Endothelial cell of umbilical vein (primary cell): Measurements from ENCODE around the gene AGPS. TPM values are rescaled to one million over a fixed set of nuclear protein-coding genes. Genes with fewer than 3 reads are reported as not detected.
A peak's percentile ranks its signal among the peaks of the same experiment; 100 is the strongest.

Experiments
- BruUV-seq: library from RNA; stranded (reverse); fragments of 400-500 nt; replicated peaks from 2 replicates; lab custom pipeline; 2021; lab: Mats Ljungman, UMichigan
- CTCF ChIA-PET: fragments of 300-600, 350-600 bp; sonication (Branson Sonifier 250); formaldehyde crosslinking; loops from one replicate; lab custom pipeline; 2021; ENCODE audit warnings: antibody characterized with exemption, inconsistent platforms; lab: Charles Lee
- POLR2A ChIA-PET: fragments of 300-600, 350-600 bp; sonication (Branson Sonifier 250); formaldehyde crosslinking; loops from one replicate; lab custom pipeline; 2021; ENCODE audit warnings: antibody characterized with exemption, inconsistent platforms; lab: Charles Lee
- DNase-seq: peaks from one replicate; pipeline ENCODE4 v3.0.0-alpha.2; 2011; ENCODE audit warnings: low read depth, low spot score
- FAIRE-seq: peaks from 2 replicates; lab custom pipeline; 2011; peaks lifted over from hg19 to GRCh38; lab: Jason Lieb, UNC
- H2AFZ ChIP-seq: 2 replicates; pipeline ENCODE4 v1.6.0; 2012; ENCODE audit warnings: low read depth, low read length, control low read depth, inconsistent platforms
- H3K27ac ChIP-seq: 2 replicates; pipeline ENCODE4 v1.5.1; 2011; ENCODE audit warnings: low read depth, mild to moderate bottlenecking, control low read depth, low read length, moderate library complexity; ENCODE audit not compliant: insufficient read depth
- H3K27me3 ChIP-seq, 2 experiments: 2 replicates each; pipeline versions ENCODE4 v1.6.0 to v1.6.1; 2011; ENCODE audit warnings: low read length in 2 of 2, mixed read lengths in 1 of 2; ENCODE audit not compliant: control insufficient read depth in 2 of 2, insufficient read depth in 2 of 2
- H3K36me3 ChIP-seq, 2 experiments: 2 replicates in 1 of 2; 3 replicates in 1 of 2; pipeline ENCODE4 v1.5.1; 2011; ENCODE audit warnings: low read length in 2 of 2, mild to moderate bottlenecking in 1 of 2, moderate library complexity in 1 of 2; ENCODE audit not compliant: control insufficient read depth in 2 of 2, insufficient read depth in 2 of 2; ENCODE audit errors: extremely low read depth in 1 of 2
- H3K4me1 ChIP-seq: 3 replicates; pipeline ENCODE4 v1.5.1; 2011; ENCODE audit warnings: mild to moderate bottlenecking, low read length; ENCODE audit not compliant: control insufficient read depth, insufficient read depth; ENCODE audit errors: extremely low read depth
- H3K4me2 ChIP-seq: 2 replicates; pipeline ENCODE4 v1.6.1; 2011; ENCODE audit warnings: low read length, control low read depth, mixed read lengths; ENCODE audit not compliant: insufficient read depth
- H3K4me3 ChIP-seq, 3 experiments: fragments of 200-600 bp in 1 of 3; sonication (generic), shearing (Covaris generic) in 1 of 3; replicated peaks in 1 of 3; 2 replicates each; pipeline ENCODE4 v1.5.1; 2011 to 2016; ENCODE audit warnings: control low read depth in 3 of 3, low read length in 3 of 3, mild to moderate bottlenecking in 2 of 3, inconsistent platforms in 1 of 3, low read depth in 1 of 3, moderate library complexity in 1 of 3; ENCODE audit not compliant: insufficient read depth in 1 of 3
- H3K79me2 ChIP-seq: 2 replicates; pipeline ENCODE4 v1.6.0; 2012; ENCODE audit warnings: low read length, inconsistent platforms; ENCODE audit not compliant: control insufficient read depth, insufficient read depth
- H3K9ac ChIP-seq: replicated peaks from 2 replicates; pipeline ENCODE3; 2011; ENCODE audit warnings: low read length, control low read depth; ENCODE audit not compliant: insufficient read depth; ENCODE audit errors: extremely low read depth
- H3K9me1 ChIP-seq: replicated peaks from 3 replicates; pipeline ENCODE4 v1.6.0; 2011; ENCODE audit warnings: mild to moderate bottlenecking, low read length; ENCODE audit not compliant: control insufficient read depth, insufficient read depth; ENCODE audit errors: extremely low read depth
- H3K9me3 ChIP-seq: replicated peaks from 2 replicates; pipeline ENCODE4 v1.5.1; 2012; ENCODE audit warnings: low read length, inconsistent platforms; ENCODE audit not compliant: control insufficient read depth, insufficient read depth
- H4K20me1 ChIP-seq: replicated peaks from 2 replicates; pipeline ENCODE3; 2011; ENCODE audit warnings: mild to moderate bottlenecking, low read length; ENCODE audit not compliant: control insufficient read depth, insufficient read depth; ENCODE audit errors: extremely low read depth
- FOS ChIP-seq: IDR thresholded peaks from 2 replicates; pipeline ENCODE4 v1.6.1; 2011; ENCODE audit warnings: mild to moderate bottlenecking, low read length, moderate library complexity, borderline replicate concordance; ENCODE audit not compliant: insufficient read depth
- GATA2 ChIP-seq: IDR thresholded peaks from 2 replicates; pipeline ENCODE4 v1.7.0; 2011; ENCODE audit warnings: low read depth, mild to moderate bottlenecking, moderate library complexity, mixed read lengths, low read length; ENCODE audit not compliant: insufficient read length, insufficient read depth
- JUN ChIP-seq: IDR thresholded peaks from 2 replicates; pipeline ENCODE4 v1.6.1; 2011; ENCODE audit warnings: borderline replicate concordance, low read depth; ENCODE audit not compliant: insufficient read length, insufficient read depth
- MYC ChIP-seq: IDR thresholded peaks from one replicate; pipeline ENCODE4 v1.6.1; 2011; ENCODE audit warnings: mild to moderate bottlenecking, low read depth, low read length
- POLR2A ChIP-seq: IDR thresholded peaks from 2 replicates; pipeline ENCODE4 v1.6.1; 2012; ENCODE audit warnings: low read depth, mild to moderate bottlenecking, control low read depth, low read length
- POLR2AphosphoS5 ChIP-seq: IDR thresholded peaks from 2 replicates; pipeline ENCODE4 v1.6.1; 2012; ENCODE audit warnings: low read depth, mild to moderate bottlenecking, control low read depth, low read length, moderate library complexity; ENCODE audit not compliant: insufficient read depth
- dilution Hi-C: fragments of 300-500 bp; cut with MboI; formaldehyde crosslinking; loops from one replicate; pipeline ENCODE4 v1.15.0; 2019; ENCODE audit warnings: low sequenced_read_pairs; ENCODE audit not compliant: extremely low pct_ligation_motif_present
- intact Hi-C: fragments of 100-400 bp; cut with micrococcal nuclease; formaldehyde crosslinking; loops from one replicate; pipeline ENCODE4 v1.10.0; 2022
- polyA plus RNA-seq, 4 experiments: library from polyadenylated mRNA; depleted of rRNA in 3 of 4; stranded (reverse) in 3 of 4; unstranded in 1 of 4; fragments of >200 nt; gene quantifications; 2 replicates each; pipeline versions ENCODE4 v1.2.1 to v1.2.3, GENCODE V29; 2011 to 2012; ENCODE audit warnings: missing spikeins in 1 of 4
- total RNA-seq: library from RNA; stranded (reverse); gene quantifications from 2 replicates; pipeline ENCODE4 v1.2.3, GENCODE V29; 2021
- TF ChIP-seq, protein P1 (sequence below): IDR thresholded peaks from 2 replicates; pipeline ENCODE4 v1.6.1; 2011; ENCODE audit not compliant: insufficient read depth, insufficient read length

The AGPS gene
- total and polyA plus RNA-seq, 2 donors (not counting 3 experiments of a cell fraction or from before 2014, with no cell fraction given): 10.1 to 96.5 TPM

DNA sequence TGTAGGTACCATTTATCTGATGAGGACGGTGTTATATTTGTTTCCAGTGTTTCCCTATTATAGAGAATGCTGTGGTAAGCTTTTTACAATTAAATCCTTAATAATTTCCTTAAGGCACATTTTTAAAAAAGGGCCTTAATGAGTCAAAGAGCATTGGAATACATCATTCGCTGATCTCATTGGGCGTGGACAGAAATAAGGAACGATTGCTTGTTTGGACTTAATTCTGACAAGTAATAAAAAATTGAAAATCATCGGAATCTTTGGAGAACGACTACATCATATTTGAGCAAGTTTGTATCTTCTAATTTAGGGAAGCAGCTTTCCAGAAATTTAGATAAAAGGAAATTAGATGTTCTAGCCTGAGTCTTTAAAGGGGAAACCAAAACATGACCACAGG lies 11.3 kb downstream of the AGPS start:
- H3K27ac ChIP-seq: no peak overlapping the region
- H3K27me3 ChIP-seq: no peaks in the 10 kb centered on the region
- no peak for TF ChIP-seq MYC
- no peak for TF ChIP-seq POLR2A
- no peaks in the 10 kb centered on the region for H3K36me3 ChIP-seq
- H2AFZ ChIP-seq: no peak overlapping the region
- H3K9ac ChIP-seq: no peak overlapping the region
- dilution Hi-C loops (no loop called here), intact Hi-C loops (no loop called here)
- peaks cover 99% of the 10 kb centered on the region for H3K79me2 ChIP-seq
- H3K4me3 ChIP-seq: no peak overlapping the region
- no peak overlapping the region for H3K4me2 ChIP-seq
- peaks cover 51% of the 10 kb centered on the region for H3K4me1 ChIP-seq
- H3K9me1 ChIP-seq: no peaks in the 10 kb centered on the region
- no TSS peak for BruUV-seq
- DNase-seq: no peak
- no peaks in the 10 kb centered on the region for H3K9me3 ChIP-seq
- CTCF ChIA-PET: interaction anchor here (1.1 kb wide), 1 partner anchor 20 kb away, joined by 3 read pairs; no protein-coding TSS in a partner anchor
- peaks cover 5% of the 10 kb centered on the region for H4K20me1 ChIP-seq
- POLR2A ChIA-PET: no interaction called here
- FAIRE-seq: no peak

DNA sequence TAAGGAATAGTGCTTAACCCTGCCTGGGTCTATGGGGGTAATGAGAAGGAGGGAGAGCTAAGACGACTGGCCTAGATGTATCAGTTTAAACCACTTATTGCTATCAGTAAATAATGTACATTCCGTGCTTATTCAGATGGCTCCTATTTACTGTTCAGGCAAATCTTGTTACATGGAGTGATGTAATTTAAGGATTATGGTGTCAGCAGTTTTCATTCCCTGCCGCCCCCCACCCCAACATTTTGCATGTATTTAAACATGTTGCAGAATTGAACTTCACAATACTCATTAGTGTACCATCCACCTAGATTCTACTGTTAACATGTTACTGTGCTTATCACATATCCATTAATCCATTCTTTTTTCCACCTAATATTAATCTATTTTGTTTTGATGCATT lies 11.7 kb downstream of the AGPS start:
- H3K79me2 ChIP-seq: peaks cover 99% of the 10 kb centered on the region
- DNase-seq (no peak), FAIRE-seq (no peak)
- no peak overlapping the region for H3K27ac ChIP-seq
- TF ChIP-seq MYC (no peak), GATA2 (no peak), POLR2A (no peak), POLR2AphosphoS5 (no peak), JUN (no peak), FOS (no peak)
- TF ChIP-seq, protein P1, sequence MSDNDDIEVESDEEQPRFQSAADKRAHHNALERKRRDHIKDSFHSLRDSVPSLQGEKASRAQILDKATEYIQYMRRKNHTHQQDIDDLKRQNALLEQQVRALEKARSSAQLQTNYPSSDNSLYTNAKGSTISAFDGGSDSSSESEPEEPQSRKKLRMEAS: no peak
- H3K27me3 ChIP-seq: no peaks in the 10 kb centered on the region
- H3K4me1 ChIP-seq: peaks cover 47% of the 10 kb centered on the region
- H3K9me3 ChIP-seq: no peaks in the 10 kb centered on the region
- intact Hi-C loops: no loop called here
- H3K4me2 ChIP-seq: peak overlapping the region; percentile 83
- dilution Hi-C loops: no loop called here
- H3K9me1 ChIP-seq: no peaks in the 10 kb centered on the region
- no peak overlapping the region for H3K9ac ChIP-seq
- no peaks in the 10 kb centered on the region for H3K36me3 ChIP-seq
- no peak overlapping the region for H2AFZ ChIP-seq
- CTCF ChIA-PET: interaction anchor here (1.1 to 3.0 kb wide), 2 partner anchors 10 to 20 kb away, joined by 3 to 15 read pairs; no protein-coding TSS in a partner anchor
- peaks cover 6% of the 10 kb centered on the region for H4K20me1 ChIP-seq
- no TSS peak for BruUV-seq
- POLR2A ChIA-PET: no interaction called here
- no peak overlapping the region for H3K4me3 ChIP-seq
